ENCODE measurements around the gene CEP128. TPM values are rescaled to one million over a fixed set of nuclear protein-coding genes. Genes with fewer than 3 reads are reported as not detected.

The CEP128 gene
- total RNA-seq, 6 experiments from 2014 or later = 4.8 to 10.3 (median 8.8) TPM

DNA sequence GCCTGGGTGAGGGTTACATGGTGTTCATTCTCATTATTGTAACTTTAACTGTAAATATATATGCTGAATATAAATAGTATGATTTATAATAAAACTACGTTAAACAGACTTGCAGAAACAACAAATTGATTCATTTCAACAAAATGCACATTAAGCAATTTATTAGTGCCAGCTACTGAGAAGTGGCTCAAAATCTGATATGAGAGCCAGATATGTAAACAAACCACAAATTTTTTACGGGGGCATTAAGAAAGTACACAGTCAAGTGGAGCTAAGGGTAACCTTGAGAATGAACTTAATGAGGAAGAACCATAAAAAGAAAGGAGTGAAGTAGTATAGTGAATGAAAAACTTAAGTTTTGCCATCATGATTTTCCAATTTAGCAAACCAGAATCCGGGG, 40.3 kb downstream of the CEP128 start:
- Mint-ChIP-seq H3K4me1 (ENCODE audit: low read depth) (peaks cover 1% of the 10 kb centered on the region), H3K27me3 (ENCODE audit: insufficient read depth) (no peaks in the 10 kb centered on the region), H3K9me3 (no peaks in the 10 kb centered on the region), H3K27ac (no peak overlapping the region), H3K36me3 (ENCODE audit: low read depth) (no peaks in the 10 kb centered on the region; the same call in 1 of the 2 replicates), H3K4me3 (no peak overlapping the region)
- TF ChIP-seq, protein P1, sequence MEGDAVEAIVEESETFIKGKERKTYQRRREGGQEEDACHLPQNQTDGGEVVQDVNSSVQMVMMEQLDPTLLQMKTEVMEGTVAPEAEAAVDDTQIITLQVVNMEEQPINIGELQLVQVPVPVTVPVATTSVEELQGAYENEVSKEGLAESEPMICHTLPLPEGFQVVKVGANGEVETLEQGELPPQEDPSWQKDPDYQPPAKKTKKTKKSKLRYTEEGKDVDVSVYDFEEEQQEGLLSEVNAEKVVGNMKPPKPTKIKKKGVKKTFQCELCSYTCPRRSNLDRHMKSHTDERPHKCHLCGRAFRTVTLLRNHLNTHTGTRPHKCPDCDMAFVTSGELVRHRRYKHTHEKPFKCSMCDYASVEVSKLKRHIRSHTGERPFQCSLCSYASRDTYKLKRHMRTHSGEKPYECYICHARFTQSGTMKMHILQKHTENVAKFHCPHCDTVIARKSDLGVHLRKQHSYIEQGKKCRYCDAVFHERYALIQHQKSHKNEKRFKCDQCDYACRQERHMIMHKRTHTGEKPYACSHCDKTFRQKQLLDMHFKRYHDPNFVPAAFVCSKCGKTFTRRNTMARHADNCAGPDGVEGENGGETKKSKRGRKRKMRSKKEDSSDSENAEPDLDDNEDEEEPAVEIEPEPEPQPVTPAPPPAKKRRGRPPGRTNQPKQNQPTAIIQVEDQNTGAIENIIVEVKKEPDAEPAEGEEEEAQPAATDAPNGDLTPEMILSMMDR (IDR thresholded peaks at IDR 0.05) = no peak
- DNase-seq = no peak

DNA sequence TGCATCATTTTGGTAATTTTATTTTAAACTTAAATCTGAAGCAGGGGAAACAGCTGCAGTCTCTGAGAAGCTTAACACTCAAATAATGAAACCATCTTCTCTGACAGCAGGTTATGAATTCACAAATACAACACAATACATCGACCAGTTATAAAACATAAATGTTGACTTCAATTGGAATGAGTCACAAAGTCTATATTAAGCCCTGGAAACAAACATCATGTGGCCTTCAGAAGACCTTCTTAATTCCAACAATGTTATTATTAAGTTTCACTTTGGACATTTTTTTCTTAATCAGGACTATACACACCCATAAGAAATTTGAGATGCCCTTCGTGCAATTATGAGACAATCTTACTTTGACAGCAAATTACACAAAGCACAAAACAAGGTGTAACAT, 68.9 kb downstream of the CEP128 start:
- H3K9me3 Mint-ChIP-seq = peaks cover 18% of the 10 kb centered on the region
- DNase-seq = no peak
- peaks cover 43% of the 10 kb centered on the region for H3K36me3 Mint-ChIP-seq (ENCODE audit: low read depth)
- TF ChIP-seq, protein P1 (IDR thresholded peaks at IDR 0.05) = no peak
- no peak overlapping the region for H3K4me3 Mint-ChIP-seq
- H3K4me1 Mint-ChIP-seq (ENCODE audit: low read depth) = peaks cover 23% of the 10 kb centered on the region
- no peak overlapping the region for H3K27ac Mint-ChIP-seq
- no peaks in the 10 kb centered on the region for H3K27me3 Mint-ChIP-seq (ENCODE audit: insufficient read depth)

DNA sequence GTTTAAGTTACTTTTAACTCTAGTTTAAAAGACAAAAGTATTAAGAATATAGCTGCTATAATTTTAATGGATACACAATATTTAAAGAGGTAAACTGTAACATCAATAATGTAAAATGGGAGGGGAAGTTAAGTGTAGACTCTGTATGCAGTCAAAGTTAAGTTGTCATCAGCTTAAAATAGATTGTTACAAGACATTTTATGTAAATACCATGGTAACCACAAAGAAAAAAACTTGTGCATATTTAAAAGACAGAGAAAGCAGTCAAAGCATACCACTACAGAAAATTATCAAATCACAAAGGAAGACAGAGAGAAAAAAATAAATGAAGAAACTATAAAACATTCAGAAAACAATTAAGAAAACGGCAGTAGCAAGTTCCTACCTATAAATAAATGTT, 73.3 kb downstream of the CEP128 start:
- Mint-ChIP-seq H3K9me3 (peaks cover 24% of the 10 kb centered on the region), H3K36me3 (ENCODE audit: low read depth) (peaks cover 44% of the 10 kb centered on the region), H3K4me1 (ENCODE audit: low read depth) (peaks cover 37% of the 10 kb centered on the region), H3K27me3 (ENCODE audit: insufficient read depth) (no peaks in the 10 kb centered on the region), H3K4me3 (no peak overlapping the region), H3K27ac (no peak overlapping the region)
- no peak for DNase-seq
- TF ChIP-seq, protein P1 (IDR thresholded peaks at IDR 0.05) = no peak

DNA sequence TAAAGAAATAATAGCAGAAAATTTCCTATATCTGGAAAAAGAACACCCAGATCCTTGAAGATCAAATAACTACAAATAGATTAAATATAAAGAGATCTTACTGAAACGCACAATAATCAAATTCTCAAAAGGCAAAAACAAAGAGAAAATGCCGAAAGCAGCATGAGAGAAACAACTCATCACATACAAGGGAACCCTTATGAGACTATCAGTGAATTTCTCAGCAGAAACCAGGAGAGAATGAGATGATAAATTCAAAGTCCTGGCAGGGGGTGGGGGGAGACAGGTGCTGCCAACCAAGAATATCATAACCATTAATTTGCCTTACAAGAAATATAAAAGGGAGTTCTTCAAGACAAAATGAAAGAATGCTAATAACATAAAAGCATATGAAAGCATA, 73.7 kb downstream of the CEP128 start:
- H3K9me3 Mint-ChIP-seq = peaks cover 24% of the 10 kb centered on the region
- no peak overlapping the region for H3K4me3 Mint-ChIP-seq
- TF ChIP-seq, protein P1 (IDR thresholded peaks at IDR 0.05) = no peak
- peak overlapping the region; percentile 55 for H3K27ac Mint-ChIP-seq
- H3K36me3 Mint-ChIP-seq (ENCODE audit: low read depth) = peaks cover 44% of the 10 kb centered on the region
- H3K27me3 Mint-ChIP-seq (ENCODE audit: insufficient read depth) = no peaks in the 10 kb centered on the region
- H3K4me1 Mint-ChIP-seq (ENCODE audit: low read depth) = peaks cover 33% of the 10 kb centered on the region
- no peak for DNase-seq

DNA sequence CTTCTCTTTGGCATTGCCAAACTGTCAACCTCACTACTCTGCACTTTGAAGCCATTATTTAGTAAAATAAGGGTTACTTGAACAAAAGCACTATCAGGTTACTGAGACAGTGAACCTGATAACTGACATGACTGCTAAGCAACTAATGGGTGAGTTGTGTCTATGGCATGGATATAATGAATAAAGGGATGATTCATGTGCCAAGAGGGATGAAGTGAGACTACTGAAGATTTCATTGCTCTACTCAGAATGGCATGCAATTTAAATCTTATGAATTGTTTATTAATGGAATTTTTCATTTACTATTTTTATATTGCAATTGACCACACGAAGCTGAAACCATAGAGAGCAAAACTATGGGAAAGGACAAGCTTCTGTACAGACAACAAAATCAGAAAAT, 74.4 kb downstream of the CEP128 start:
- peak; percentile 35 for DNase-seq
- Mint-ChIP-seq H3K9me3 (peaks cover 24% of the 10 kb centered on the region), H3K27me3 (ENCODE audit: insufficient read depth) (no peaks in the 10 kb centered on the region), H3K4me3 (no peak overlapping the region), H3K4me1 (ENCODE audit: low read depth) (peaks cover 26% of the 10 kb centered on the region), H3K36me3 (ENCODE audit: low read depth) (peaks cover 40% of the 10 kb centered on the region), H3K27ac (peak overlapping the region; percentile 55)
- TF ChIP-seq, protein P1 (IDR thresholded peaks at IDR 0.05) = no peak

DNA sequence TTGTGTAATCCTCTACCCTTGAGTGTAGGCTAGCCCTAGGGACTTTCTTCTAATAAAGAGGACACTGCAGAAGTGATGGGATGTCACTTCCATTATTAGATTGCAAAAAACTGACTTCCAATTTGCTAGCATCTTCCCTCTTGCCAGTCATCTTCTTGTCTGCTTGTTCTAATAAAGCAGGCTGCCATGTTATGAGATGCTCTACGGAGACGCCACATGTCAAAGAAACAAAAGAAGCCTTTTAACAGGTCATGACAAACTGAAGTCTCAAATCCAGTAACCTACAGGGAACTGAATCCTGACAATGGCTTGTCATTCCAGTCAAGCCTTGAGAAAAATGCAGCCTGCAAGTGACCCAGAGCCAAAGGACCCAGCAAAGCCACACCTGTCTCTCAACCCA, 76.0 kb downstream of the CEP128 start:
- no peak for DNase-seq
- TF ChIP-seq, protein P1 (IDR thresholded peaks at IDR 0.05) = no peak
- H3K4me1 Mint-ChIP-seq (ENCODE audit: low read depth) = peaks cover 26% of the 10 kb centered on the region
- H3K4me3 Mint-ChIP-seq = no peak overlapping the region
- peaks cover 24% of the 10 kb centered on the region for H3K9me3 Mint-ChIP-seq
- no peaks in the 10 kb centered on the region for H3K27me3 Mint-ChIP-seq (ENCODE audit: insufficient read depth)
- H3K36me3 Mint-ChIP-seq (ENCODE audit: low read depth) = peaks cover 30% of the 10 kb centered on the region
- no peak overlapping the region for H3K27ac Mint-ChIP-seq

Data from HFFc6 (cell line).